Suprapubic skin (tissue), 4 donors: ENCODE data around the gene RNF214. TPM values are rescaled to one million over a fixed set of nuclear protein-coding genes. Genes with fewer than 3 reads are reported as not detected.

Experiments
- DNase-seq, 2 donors: peaks; one replicate each; pipeline ENCODE4 v3.0.0-alpha.2; 2019; ENCODE audit warnings: low spot score in 2 of 2
- H3K27ac ChIP-seq: fragments of 200-600 bp; sonication (generic); one replicate; pipeline ENCODE4 v1.5.1; 2019
- H3K27me3 ChIP-seq: fragments of 200-600 bp; sonication (generic); one replicate; pipeline ENCODE4 v1.5.1; 2019
- H3K36me3 ChIP-seq: fragments of 200-600 bp; sonication (generic); one replicate; pipeline ENCODE4 v1.5.1; 2019
- H3K4me1 ChIP-seq: fragments of 200-600 bp; sonication (generic); one replicate; pipeline ENCODE4 v1.5.1; 2019
- H3K4me3 ChIP-seq: fragments of 200-600 bp; sonication (generic); one replicate; pipeline ENCODE4 v1.5.1; 2019; ENCODE audit warnings: mild to moderate bottlenecking
- H3K9me3 ChIP-seq: fragments of 200-600 bp; sonication (generic); one replicate; pipeline ENCODE4 v1.5.1; 2019
- CTCF ChIP-seq, 2 donors: fragments of 200-600 bp in 1 of 2; fragments of 450-650 bp in 1 of 2; sonication (generic) in 1 of 2; IDR thresholded peaks; one replicate each; pipeline ENCODE4 v1.5.1; 2016 to 2019; ENCODE audit warnings: antibody characterized with exemption in 2 of 2, mild to moderate bottlenecking in 1 of 2, moderate library complexity in 1 of 2
- EP300 ChIP-seq: sonication (generic); formaldehyde crosslinking; IDR thresholded peaks from one replicate; pipeline ENCODE4 v1.6.1; 2017; ENCODE audit warnings: antibody characterized with exemption
- POLR2A ChIP-seq, 2 donors: fragments of 450-650 bp; IDR thresholded peaks; one replicate each; pipeline ENCODE4 v1.6.1; 2017; ENCODE audit warnings: antibody characterized with exemption in 2 of 2, mild to moderate bottlenecking in 2 of 2, moderate library complexity in 2 of 2
- POLR2AphosphoS5 ChIP-seq, 3 donors: sonication (generic); formaldehyde crosslinking; IDR thresholded peaks; one replicate each; pipeline ENCODE4 v1.6.1; 2017; ENCODE audit warnings: antibody characterized with exemption in 3 of 3
- WGBS: methylation state at CpG from one replicate; pipeline ENCODE4 v1.1.5; 2018; 5-methylcytosine and 5-hydroxymethylcytosine counted together
- total RNA-seq, 4 donors: library from RNA; depleted of rRNA; stranded (reverse); fragments of >200 nt; gene quantifications; one replicate each; pipeline ENCODE4 v1.1.0, GENCODE V29; 2016

RNF214 gene
- total RNA-seq, 4 donors from 2014 or later: 6.7 to 22.9 (median 12.2) TPM

GRCh38 chr11:117292616-117293015 is 60.1 kb downstream of the RNF214 start:
- no peak for DNase-seq
- Histone ChIP-seq H3K27me3 (no peaks in the 10 kb centered on the region), H3K27ac (no peak overlapping the region), H3K36me3 (peaks cover 64% of the 10 kb centered on the region), H3K4me1 (no peaks in the 10 kb centered on the region), H3K4me3 (no peak overlapping the region), H3K9me3 (no peaks in the 10 kb centered on the region)
- 90% methylated on average over 2 of the region's 2 CpGs for WGBS
- TF ChIP-seq CTCF (IDR thresholded peaks at IDR 0.05) (no peak), EP300 (no peak), POLR2AphosphoS5 (IDR thresholded peaks at IDR 0.05) (no peak)

GRCh38 chr11:117295438-117296137 is 63.1 kb downstream of the RNF214 start:
- no peaks in the 10 kb centered on the region for H3K9me3 ChIP-seq
- H3K4me1 ChIP-seq: peaks cover 5% of the 10 kb centered on the region
- no peak overlapping the region for H3K4me3 ChIP-seq
- H3K27ac ChIP-seq: no peak overlapping the region
- peaks cover 34% of the 10 kb centered on the region for H3K36me3 ChIP-seq
- H3K27me3 ChIP-seq: no peaks in the 10 kb centered on the region
- no peak for DNase-seq
- no peak for TF ChIP-seq POLR2A (IDR thresholded peaks at IDR 0.05)
- TF ChIP-seq CTCF (IDR thresholded peaks at IDR 0.05): no peak
- TF ChIP-seq EP300: no peak
- no peak for TF ChIP-seq POLR2AphosphoS5 (IDR thresholded peaks at IDR 0.05)
- WGBS: 77% methylated on average over 9 of the region's 9 CpGs

- H3K9me3 ChIP-seq: no peaks in the 10 kb centered on the region
- no peak overlapping the region for H3K4me3 ChIP-seq
- H3K27me3 ChIP-seq: no peaks in the 10 kb centered on the region
- TF ChIP-seq POLR2A (IDR thresholded peaks at IDR 0.05) (no peak), EP300 (no peak), POLR2AphosphoS5 (IDR thresholded peaks at IDR 0.05) (no peak), CTCF (IDR thresholded peaks at IDR 0.05) (no peak)
- H3K36me3 ChIP-seq: peaks cover 22% of the 10 kb centered on the region
- 93% methylated on average over 5 of the region's 6 CpGs for WGBS
- peaks cover 5% of the 10 kb centered on the region for H3K4me1 ChIP-seq
- H3K27ac ChIP-seq: no peak overlapping the region
- no peak for DNase-seq
These were observed 64.4 kb downstream of the RNF214 start for GRCh38 chr11:117296881-117297280.

- Histone ChIP-seq H3K27ac (no peak overlapping the region), H3K4me3 (no peak overlapping the region), H3K36me3 (peaks cover 22% of the 10 kb centered on the region), H3K27me3 (no peaks in the 10 kb centered on the region), H3K4me1 (peaks cover 5% of the 10 kb centered on the region), H3K9me3 (no peaks in the 10 kb centered on the region)
- WGBS: 95% methylated on average over 8 of the region's 8 CpGs
- no peak for DNase-seq
- no peak for TF ChIP-seq POLR2AphosphoS5 (IDR thresholded peaks at IDR 0.05)
- no peak for TF ChIP-seq EP300
- no peak for TF ChIP-seq POLR2A (IDR thresholded peaks at IDR 0.05)
- no peak for TF ChIP-seq CTCF (IDR thresholded peaks at IDR 0.05)
These were observed 65.7 kb downstream of the RNF214 start for GRCh38 chr11:117298195-117298594.

GRCh38 chr11:117299351-117300282 is 67.1 kb downstream of the RNF214 start:
- TF ChIP-seq EP300 (no peak), CTCF (IDR thresholded peaks at IDR 0.05) (no peak), POLR2A (IDR thresholded peaks at IDR 0.05) (no peak), POLR2AphosphoS5 (IDR thresholded peaks at IDR 0.05) (no peak)
- H3K27ac ChIP-seq: no peak overlapping the region

More at GRCh38 chr11:117299351-117300282, 67.1 kb downstream of the RNF214 start:
- H3K9me3 ChIP-seq: no peaks in the 10 kb centered on the region
- WGBS: 73% methylated on average over 12 of the region's 12 CpGs
- H3K4me3 ChIP-seq: no peak overlapping the region
- peaks cover 5% of the 10 kb centered on the region for H3K4me1 ChIP-seq
- no peak for DNase-seq
- no peaks in the 10 kb centered on the region for H3K27me3 ChIP-seq
- peaks cover 11% of the 10 kb centered on the region for H3K36me3 ChIP-seq
